Smooth muscle cell (in vitro differentiated cells): Measurements from ENCODE around the gene RSPO4. TPM values are rescaled to one million over a fixed set of nuclear protein-coding genes. Genes with fewer than 3 reads are reported as not detected.

Source experiments
- DNase-seq: peaks from one replicate; lab custom pipeline; 2025; ENCODE audit not compliant: unreplicated experiment; lab: John Stamatoyannopoulos, UW
- H2AFZ ChIP-seq: fragments of 200-600 bp; sonication (generic); 2 replicates; pipeline ENCODE4 v1.6.0; 2016; ENCODE audit warnings: antibody characterized with exemption, low read depth, mild to moderate bottlenecking
- H3F3A ChIP-seq: fragments of 200-600 bp; sonication (generic); 2 replicates; pipeline ENCODE4 v1.6.0; 2017; ENCODE audit warnings: antibody characterized with exemption, low read depth
- H3K27ac ChIP-seq: fragments of 200-600 bp; sonication (generic); 2 replicates; pipeline ENCODE4 v1.5.1; 2016; ENCODE audit warnings: low read depth, mild to moderate bottlenecking
- H3K27me3 ChIP-seq: fragments of 200-600 bp; sonication (generic); 2 replicates; pipeline ENCODE4 v1.6.1; 2016; ENCODE audit warnings: low read depth, mild to moderate bottlenecking
- H3K36me3 ChIP-seq: fragments of 200-600 bp; sonication (generic); 2 replicates; pipeline ENCODE4 v1.5.1; 2016; ENCODE audit warnings: low read depth
- H3K4me1 ChIP-seq: fragments of 200-600 bp; sonication (generic); 2 replicates; pipeline ENCODE4 v1.5.1; 2016; ENCODE audit warnings: low read depth
- H3K4me2 ChIP-seq: fragments of 200-600 bp; sonication (generic); 2 replicates; pipeline ENCODE4 v1.6.0; 2016; ENCODE audit warnings: mild to moderate bottlenecking
- H3K4me3 ChIP-seq: fragments of 200-600 bp; sonication (generic); 2 replicates; pipeline ENCODE4 v1.5.1; 2016; ENCODE audit warnings: mild to moderate bottlenecking
- H3K79me2 ChIP-seq: fragments of 200-600 bp; sonication (generic); 2 replicates; pipeline ENCODE4 v1.6.0; 2016; ENCODE audit warnings: low read depth, mild to moderate bottlenecking
- H3K9ac ChIP-seq: fragments of 200-600 bp; sonication (generic); 2 replicates; pipeline ENCODE4 v1.6.0; 2016; ENCODE audit warnings: low read depth
- H3K9me3 ChIP-seq: fragments of 200-600 bp; sonication (generic); replicated peaks from 2 replicates; pipeline ENCODE4 v1.5.1; 2016; ENCODE audit warnings: low read depth
- H4K20me1 ChIP-seq: fragments of 200-600 bp; sonication (generic); 2 replicates; pipeline ENCODE4 v1.6.0; 2016; ENCODE audit warnings: low read depth
- WGBS: methylation state at CpG from one replicate; pipeline ENCODE4 v1.1.7; 2016; ENCODE audit warnings: low lambda C conversion rate; 5-methylcytosine and 5-hydroxymethylcytosine counted together
- polyA plus RNA-seq: library from polyadenylated mRNA; unstranded; fragments of >200 nt; fragmentation: Nextera tagmentation; extraction: Ambion mirVana; gene quantifications from 2 replicates; pipeline ENCODE4 v1.2.1, GENCODE V29; 2016
- total RNA-seq: library from RNA; depleted of rRNA; stranded (reverse); fragments of >200 nt; gene quantifications from 2 replicates; pipeline ENCODE4 v1.2.3, GENCODE V29; 2014
- TF ChIP-seq, protein P1 (sequence below): fragments of 200-600 bp; sonication (generic); IDR thresholded peaks from 2 replicates; pipeline ENCODE4 v1.5.1; 2017; ENCODE audit warnings: borderline replicate concordance, mild to moderate bottlenecking, antibody characterized with exemption; ENCODE audit not compliant: insufficient read depth, poor library complexity, severe bottlenecking

The RSPO4 gene
- total and polyA plus RNA-seq, 2 experiments from 2014 or later: 1.3 to 5.0 TPM

DNA sequence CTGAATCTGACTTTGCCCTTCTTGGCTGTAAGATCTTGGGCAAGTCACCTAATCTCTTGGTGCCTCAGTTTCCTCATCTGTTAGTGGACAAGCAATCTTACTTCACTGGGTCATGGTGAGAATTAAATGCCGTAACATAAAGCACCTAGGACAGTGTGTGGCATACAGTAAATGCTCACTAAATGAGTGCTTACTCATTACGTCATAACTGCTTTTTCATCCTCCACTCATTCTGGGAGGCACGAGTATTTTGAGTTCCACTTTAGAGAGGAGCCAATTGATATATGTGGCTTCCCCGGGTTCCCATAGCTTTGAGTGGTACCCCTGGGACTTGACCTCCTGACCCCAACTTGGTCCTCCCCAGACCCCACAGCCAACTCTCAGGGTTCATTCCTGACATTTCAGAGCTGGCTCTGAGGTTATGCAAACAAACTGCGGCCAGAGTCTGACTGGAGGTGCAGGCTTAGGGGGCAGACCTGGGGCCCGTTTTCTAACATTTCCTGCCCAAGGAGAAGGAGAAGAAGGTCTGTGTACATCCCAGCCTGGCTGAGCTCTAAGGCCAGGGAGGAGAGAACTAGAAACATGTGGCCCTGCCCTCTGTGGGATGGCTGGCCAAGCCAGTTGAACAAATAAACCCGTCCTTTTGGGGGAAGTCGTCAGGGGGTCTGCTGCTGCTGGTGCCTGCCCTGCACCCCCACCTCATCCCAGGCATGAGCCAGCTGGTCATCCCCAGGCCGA lies 91.8 kb downstream of the RSPO4 start:
- H3K36me3 ChIP-seq: no peaks in the 10 kb centered on the region
- H3K9me3 ChIP-seq: no peaks in the 10 kb centered on the region
- H2AFZ ChIP-seq: no peak overlapping the region
- H3K4me1 ChIP-seq: no peaks in the 10 kb centered on the region
- TF ChIP-seq, protein P1, sequence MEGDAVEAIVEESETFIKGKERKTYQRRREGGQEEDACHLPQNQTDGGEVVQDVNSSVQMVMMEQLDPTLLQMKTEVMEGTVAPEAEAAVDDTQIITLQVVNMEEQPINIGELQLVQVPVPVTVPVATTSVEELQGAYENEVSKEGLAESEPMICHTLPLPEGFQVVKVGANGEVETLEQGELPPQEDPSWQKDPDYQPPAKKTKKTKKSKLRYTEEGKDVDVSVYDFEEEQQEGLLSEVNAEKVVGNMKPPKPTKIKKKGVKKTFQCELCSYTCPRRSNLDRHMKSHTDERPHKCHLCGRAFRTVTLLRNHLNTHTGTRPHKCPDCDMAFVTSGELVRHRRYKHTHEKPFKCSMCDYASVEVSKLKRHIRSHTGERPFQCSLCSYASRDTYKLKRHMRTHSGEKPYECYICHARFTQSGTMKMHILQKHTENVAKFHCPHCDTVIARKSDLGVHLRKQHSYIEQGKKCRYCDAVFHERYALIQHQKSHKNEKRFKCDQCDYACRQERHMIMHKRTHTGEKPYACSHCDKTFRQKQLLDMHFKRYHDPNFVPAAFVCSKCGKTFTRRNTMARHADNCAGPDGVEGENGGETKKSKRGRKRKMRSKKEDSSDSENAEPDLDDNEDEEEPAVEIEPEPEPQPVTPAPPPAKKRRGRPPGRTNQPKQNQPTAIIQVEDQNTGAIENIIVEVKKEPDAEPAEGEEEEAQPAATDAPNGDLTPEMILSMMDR: no peak
- no peaks in the 10 kb centered on the region for H3F3A ChIP-seq
- no peak overlapping the region for H3K4me2 ChIP-seq
- H3K9ac ChIP-seq: no peak overlapping the region
- whole genome bisulfite sequencing: 82% methylated on average over 9 of the region's 9 CpGs
- no peaks in the 10 kb centered on the region for H3K27me3 ChIP-seq
- no peak for DNase-seq
- no peaks in the 10 kb centered on the region for H4K20me1 ChIP-seq
- no peaks in the 10 kb centered on the region for H3K79me2 ChIP-seq
- no peak overlapping the region for H3K27ac ChIP-seq
- H3K4me3 ChIP-seq: no peak overlapping the region

DNA sequence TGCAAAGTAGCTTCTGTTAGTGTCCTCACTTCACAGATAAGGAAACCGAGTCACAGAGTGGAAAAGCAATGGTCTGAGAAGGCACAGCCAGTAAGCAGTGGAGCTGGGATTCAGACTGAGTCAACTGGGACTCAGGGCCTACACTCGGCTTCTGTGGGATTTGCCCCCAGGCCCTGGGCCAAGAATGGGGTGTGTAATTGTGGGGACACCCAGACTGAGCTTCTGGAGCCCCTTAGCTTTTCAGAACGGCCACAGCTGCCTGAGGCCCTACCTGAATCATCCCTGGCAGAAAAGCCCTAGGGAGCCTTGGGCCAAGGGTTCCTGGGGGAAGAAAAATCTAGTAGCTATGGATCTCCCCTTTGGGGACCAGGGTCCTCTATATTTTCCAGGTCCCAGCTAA lies 92.5 kb downstream of the RSPO4 start:
- no peaks in the 10 kb centered on the region for H3K36me3 ChIP-seq
- H3K27me3 ChIP-seq: no peaks in the 10 kb centered on the region
- H2AFZ ChIP-seq: no peak overlapping the region
- H3K4me1 ChIP-seq: no peaks in the 10 kb centered on the region
- 79% methylated on average over 3 of the region's 3 CpGs for WGBS
- TF ChIP-seq, protein P1: no peak
- no peak for DNase-seq
- no peak overlapping the region for H3K4me3 ChIP-seq
- H3K27ac ChIP-seq: no peak overlapping the region
- no peak overlapping the region for H3K9ac ChIP-seq
- no peaks in the 10 kb centered on the region for H3K9me3 ChIP-seq
- H3K79me2 ChIP-seq: no peaks in the 10 kb centered on the region
- no peaks in the 10 kb centered on the region for H3F3A ChIP-seq
- H4K20me1 ChIP-seq: no peaks in the 10 kb centered on the region
- no peak overlapping the region for H3K4me2 ChIP-seq

Other genes with a start within 250 kb of the RSPO4 start
- gene SLC52A3, start 233.8 kb downstream of the RSPO4 start, total RNA-seq: 0.09 and 0.36 TPM in 2 replicates
- gene SLC52A3, start 233.8 kb downstream of the RSPO4 start, polyA plus RNA-seq: 0.37 TPM in 1 of 2 replicates, not detected in the other
- gene FAM110A, start 168.6 kb downstream of the RSPO4 start, total RNA-seq: 2.9 and 5.3 TPM in 2 replicates
- gene FAM110A, start 168.6 kb downstream of the RSPO4 start, polyA plus RNA-seq: 5.6 and 8.7 TPM in 2 replicates
- not detected in 2 replicates for gene ANGPT4, start 86.0 kb downstream of the RSPO4 start, total RNA-seq
- 0.04 and 0.39 TPM in 2 replicates for gene ANGPT4, start 86.0 kb downstream of the RSPO4 start, polyA plus RNA-seq
- 110 and 246 TPM in 2 replicates for gene PSMF1, start 116.3 kb upstream of the RSPO4 start, total RNA-seq
- 120 and 148 TPM in 2 replicates for gene PSMF1, start 116.3 kb upstream of the RSPO4 start, polyA plus RNA-seq
- gene TMEM74B, start 182.7 kb upstream of the RSPO4 start, total RNA-seq: 0.94 and 3.0 TPM in 2 replicates
- 0.72 TPM in 1 of 2 replicates, not detected in the other for gene TMEM74B, start 182.7 kb upstream of the RSPO4 start, polyA plus RNA-seq
- gene C20orf202, start 201.1 kb upstream of the RSPO4 start, total RNA-seq: not detected in 2 replicates
- gene C20orf202, start 201.1 kb upstream of the RSPO4 start, polyA plus RNA-seq: not detected in 2 replicates
- not detected in 2 replicates for gene RAD21L1, start 223.7 kb upstream of the RSPO4 start, total RNA-seq
- not detected in 2 replicates for gene RAD21L1, start 223.7 kb upstream of the RSPO4 start, polyA plus RNA-seq